ENCODE measurements around the gene CMBL. TPM values are rescaled to one million over a fixed set of nuclear protein-coding genes. Genes with fewer than 3 reads are reported as not detected.

Gene CMBL
- total RNA-seq, 2 experiments from 2014 or later = 1.2 to 1.4 TPM

- ChIA-PET POLR2A (interaction anchor here (0.7 to 0.8 kb wide), 2 partner anchors 16 to 21 kb away, joined by 3 to 5 read pairs; no protein-coding TSS in a partner anchor), CTCF (no interaction called here)
- ATAC-seq = no peak
- Mint-ChIP-seq H3K27me3 (no peaks in the 10 kb centered on the region), H3K9me3 (no peaks in the 10 kb centered on the region), H3K4me1 (ENCODE audit: low read depth) (no peaks in the 10 kb centered on the region), H3K27ac (no peak overlapping the region), H3K36me3 (ENCODE audit: low read depth) (peaks cover 27% of the 10 kb centered on the region), H3K4me3 (no peak overlapping the region)
- intact Hi-C loops (cut with micrococcal nuclease) = no loop called here
- no peak for TF ChIP-seq CTCF (IDR thresholded peaks at IDR 0.05)
- DNase-seq = no peak
Measured at GRCh38 chr5:10232386-10232785, 75.3 kb downstream of the CMBL start.

GRCh38 chr5:10229306-10230048 lies 78.2 kb downstream of the CMBL start:
- ATAC-seq = no peak
- intact Hi-C loops (cut with micrococcal nuclease) = no loop called here
- CTCF ChIA-PET = no interaction called here
- POLR2A ChIA-PET = no interaction called here
- no peak overlapping the region for H3K27ac Mint-ChIP-seq
- H3K9me3 Mint-ChIP-seq = peaks cover 8% of the 10 kb centered on the region
- no peak for TF ChIP-seq CTCF (IDR thresholded peaks at IDR 0.05)
- no peaks in the 10 kb centered on the region for H3K4me1 Mint-ChIP-seq (ENCODE audit: low read depth)
- H3K27me3 Mint-ChIP-seq = no peaks in the 10 kb centered on the region
- no peak for DNase-seq
- H3K36me3 Mint-ChIP-seq (ENCODE audit: low read depth) = peaks cover 35% of the 10 kb centered on the region
- no peak overlapping the region for H3K4me3 Mint-ChIP-seq

- ATAC-seq (no peak), DNase-seq (no peak)
- intact Hi-C loops (cut with micrococcal nuclease) = no loop called here
- no peaks in the 10 kb centered on the region for H3K27me3 Mint-ChIP-seq
- peaks cover 42% of the 10 kb centered on the region for H3K36me3 Mint-ChIP-seq (ENCODE audit: low read depth)
- peaks cover 8% of the 10 kb centered on the region for H3K9me3 Mint-ChIP-seq
- no peak for TF ChIP-seq CTCF (IDR thresholded peaks at IDR 0.05)
- H3K4me3 Mint-ChIP-seq = no peak overlapping the region
- CTCF ChIA-PET = no interaction called here
- H3K27ac Mint-ChIP-seq = no peak overlapping the region
- H3K4me1 Mint-ChIP-seq (ENCODE audit: low read depth) = no peaks in the 10 kb centered on the region
- POLR2A ChIA-PET = no interaction called here
Measured at GRCh38 chr5:10228288-10228687, 79.4 kb downstream of the CMBL start.

Other genes with a start within 250 kb of the CMBL start
- 10 to 100 TPM; 16.6 to 20.8 TPM for gene ATPSCKMT, start 58.0 kb downstream of the CMBL start, total RNA-seq
- 100 to 1,000 TPM; 461 to 481 TPM for gene CCT5, start 57.6 kb downstream of the CMBL start, total RNA-seq
- gene MARCHF6, start 45.8 kb upstream of the CMBL start, total RNA-seq = 10 to 100 TPM; 92.8 to 95.6 TPM
- not detected for gene ROPN1L, start 134.0 kb upstream of the CMBL start, total RNA-seq

All from activated CD8-positive, alpha-beta T cell treated with anti-CD3 and anti-CD28 coated beads for 36 hours (primary cell).